ENCODE results near the gene IL1RAPL2.

Gene IL1RAPL2

GRCh38 chrX:105565856-105566255 is 999.9 kb downstream of the IL1RAPL2 start:
- TF ChIP-seq, protein P1, sequence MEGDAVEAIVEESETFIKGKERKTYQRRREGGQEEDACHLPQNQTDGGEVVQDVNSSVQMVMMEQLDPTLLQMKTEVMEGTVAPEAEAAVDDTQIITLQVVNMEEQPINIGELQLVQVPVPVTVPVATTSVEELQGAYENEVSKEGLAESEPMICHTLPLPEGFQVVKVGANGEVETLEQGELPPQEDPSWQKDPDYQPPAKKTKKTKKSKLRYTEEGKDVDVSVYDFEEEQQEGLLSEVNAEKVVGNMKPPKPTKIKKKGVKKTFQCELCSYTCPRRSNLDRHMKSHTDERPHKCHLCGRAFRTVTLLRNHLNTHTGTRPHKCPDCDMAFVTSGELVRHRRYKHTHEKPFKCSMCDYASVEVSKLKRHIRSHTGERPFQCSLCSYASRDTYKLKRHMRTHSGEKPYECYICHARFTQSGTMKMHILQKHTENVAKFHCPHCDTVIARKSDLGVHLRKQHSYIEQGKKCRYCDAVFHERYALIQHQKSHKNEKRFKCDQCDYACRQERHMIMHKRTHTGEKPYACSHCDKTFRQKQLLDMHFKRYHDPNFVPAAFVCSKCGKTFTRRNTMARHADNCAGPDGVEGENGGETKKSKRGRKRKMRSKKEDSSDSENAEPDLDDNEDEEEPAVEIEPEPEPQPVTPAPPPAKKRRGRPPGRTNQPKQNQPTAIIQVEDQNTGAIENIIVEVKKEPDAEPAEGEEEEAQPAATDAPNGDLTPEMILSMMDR (IDR thresholded peaks at IDR 0.05; ENCODE audit: extremely low read depth, missing control alignments): no peak
- DNase-seq (ENCODE audit: low spot score): no peak

- TF ChIP-seq, protein P1 (IDR thresholded peaks at IDR 0.05; ENCODE audit: extremely low read depth, missing control alignments): no peak
- DNase-seq (ENCODE audit: low spot score): no peak
Measured at GRCh38 chrX:105567082-105567481, 1001.1 kb downstream of the IL1RAPL2 start.

DNA sequence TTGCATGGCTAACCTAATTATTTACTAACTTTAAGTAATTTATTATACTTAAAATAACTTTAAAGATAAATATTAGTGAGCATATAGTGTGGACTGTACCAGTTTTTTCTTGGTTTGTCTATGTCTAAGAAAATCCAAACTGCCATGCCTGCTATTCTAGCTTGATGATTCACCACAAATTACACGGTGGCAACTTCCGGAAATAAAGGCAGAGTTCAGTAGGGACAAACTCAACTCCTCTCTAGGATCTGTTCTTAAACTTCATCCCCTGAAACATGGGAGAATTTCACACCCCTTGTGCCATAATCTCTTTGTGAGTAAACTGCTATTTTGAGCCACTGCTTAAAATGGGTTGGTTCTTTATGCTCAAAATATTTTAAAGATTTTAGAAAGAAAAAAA is 1042.7 kb downstream of the IL1RAPL2 start:
- TF ChIP-seq, protein P1 (IDR thresholded peaks at IDR 0.05; ENCODE audit: extremely low read depth, missing control alignments): no peak

GRCh38 chrX:105609530-105609929 is 1043.5 kb downstream of the IL1RAPL2 start:
- TF ChIP-seq, protein P1 (IDR thresholded peaks at IDR 0.05; ENCODE audit: extremely low read depth, missing control alignments): no peak
- DNase-seq (ENCODE audit: low spot score): no peak

More for the DNA sequence above, 1042.7 kb downstream of the IL1RAPL2 start:
- DNase-seq (ENCODE audit: low spot score): no peak

DNA sequence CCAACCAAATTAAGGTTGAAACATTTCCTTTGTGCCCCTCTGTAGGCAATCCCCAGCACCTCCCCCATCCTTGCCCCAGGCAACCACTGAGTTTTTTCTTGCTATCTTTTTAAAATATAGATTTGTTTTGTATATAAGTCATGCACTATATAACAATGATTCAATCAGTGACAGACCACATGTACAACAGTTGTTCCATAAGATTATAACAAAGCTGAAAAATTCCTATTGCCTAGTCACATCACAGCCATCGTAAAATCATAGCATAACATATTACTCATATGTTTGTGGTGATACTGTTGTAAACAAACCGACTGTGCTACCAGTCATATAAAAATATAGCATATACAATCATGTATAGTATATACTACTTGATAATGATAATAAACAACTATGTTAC is 1044.4 kb downstream of the IL1RAPL2 start:
- TF ChIP-seq, protein P1 (IDR thresholded peaks at IDR 0.05; ENCODE audit: extremely low read depth, missing control alignments): no peak
- no peak for DNase-seq (ENCODE audit: low spot score)

- DNase-seq (ENCODE audit: low spot score): no peak
- TF ChIP-seq, protein P1 (IDR thresholded peaks at IDR 0.05; ENCODE audit: extremely low read depth, missing control alignments): no peak
Measured at GRCh38 chrX:105618393-105619101, 1052.5 kb downstream of the IL1RAPL2 start.

DNA sequence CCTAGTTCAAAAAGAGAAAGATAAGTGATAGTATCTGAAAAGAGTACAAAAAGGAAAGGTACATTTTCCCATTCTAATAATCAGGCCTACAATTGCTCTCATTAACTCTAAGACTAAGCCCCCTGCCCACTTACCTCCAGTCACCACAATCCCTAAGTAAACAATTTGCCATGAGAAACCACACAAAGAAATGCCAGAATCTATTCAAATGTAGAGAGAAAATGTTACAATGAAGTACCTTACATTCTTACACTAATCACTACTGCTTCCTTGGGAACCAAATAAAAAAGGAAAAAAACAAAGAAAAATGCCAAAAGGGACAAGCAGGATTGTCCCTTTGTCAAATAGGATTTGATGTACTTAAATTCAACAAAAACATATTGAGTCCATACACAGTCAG is 1068.2 kb downstream of the IL1RAPL2 start:
- TF ChIP-seq, protein P1 (IDR thresholded peaks at IDR 0.05; ENCODE audit: extremely low read depth, missing control alignments): no peak
- no peak for DNase-seq (ENCODE audit: low spot score)
